ENCODE results near the gene EFNA5.
"Not testable (repeated sequence)": the region's sequence is repeated elsewhere in the genome, so short reads cannot be mapped to it uniquely, and the experiment has no call there.

Gene EFNA5

GRCh38 chr5:107359033-107359915 is 311.5 kb downstream of the EFNA5 start:
- H3K27ac Mint-ChIP-seq = no peak overlapping the region
- no peaks in the 10 kb centered on the region for H3K9me3 Mint-ChIP-seq
- ATAC-seq = no peak
- H3K36me3 Mint-ChIP-seq = no peaks in the 10 kb centered on the region
- no peaks in the 10 kb centered on the region for H3K4me1 Mint-ChIP-seq
- H3K27me3 Mint-ChIP-seq = no peaks in the 10 kb centered on the region
- H3K4me3 Mint-ChIP-seq = no peak overlapping the region

DNA sequence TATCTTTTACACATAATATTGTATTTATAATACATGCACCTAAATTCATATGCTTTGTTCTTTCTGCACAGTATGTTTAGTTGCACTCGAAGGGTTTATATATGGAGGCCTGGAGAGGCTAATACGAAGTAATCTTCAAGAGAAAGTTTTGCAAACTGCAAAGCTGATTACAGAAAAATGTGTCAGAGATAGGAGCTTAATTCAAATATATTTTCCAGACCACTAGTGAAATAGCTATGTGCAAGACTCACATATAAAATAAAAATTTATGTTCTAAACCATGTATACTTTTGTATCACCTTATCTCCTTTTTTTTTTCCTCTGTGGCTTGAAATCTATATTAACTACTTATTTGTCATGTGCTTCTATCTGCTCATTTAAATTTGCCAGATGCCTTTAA is 313.8 kb downstream of the EFNA5 start:
- peaks cover 10% of the 10 kb centered on the region for H3K27me3 Mint-ChIP-seq
- no peaks in the 10 kb centered on the region for H3K4me1 Mint-ChIP-seq
- H3K9me3 Mint-ChIP-seq = peaks cover 2% of the 10 kb centered on the region
- H3K27ac Mint-ChIP-seq = no peak overlapping the region
- H3K36me3 Mint-ChIP-seq = no peaks in the 10 kb centered on the region
- no peak for ATAC-seq
- no peak overlapping the region for H3K4me3 Mint-ChIP-seq

- no peak for ATAC-seq
- Mint-ChIP-seq H3K9me3 (peaks cover 2% of the 10 kb centered on the region), H3K27ac (no peak overlapping the region), H3K27me3 (peaks cover 10% of the 10 kb centered on the region), H3K4me1 (no peaks in the 10 kb centered on the region), H3K4me3 (no peak overlapping the region), H3K36me3 (no peaks in the 10 kb centered on the region)
Observed at GRCh38 chr5:107352576-107352975, 318.2 kb downstream of the EFNA5 start.

DNA sequence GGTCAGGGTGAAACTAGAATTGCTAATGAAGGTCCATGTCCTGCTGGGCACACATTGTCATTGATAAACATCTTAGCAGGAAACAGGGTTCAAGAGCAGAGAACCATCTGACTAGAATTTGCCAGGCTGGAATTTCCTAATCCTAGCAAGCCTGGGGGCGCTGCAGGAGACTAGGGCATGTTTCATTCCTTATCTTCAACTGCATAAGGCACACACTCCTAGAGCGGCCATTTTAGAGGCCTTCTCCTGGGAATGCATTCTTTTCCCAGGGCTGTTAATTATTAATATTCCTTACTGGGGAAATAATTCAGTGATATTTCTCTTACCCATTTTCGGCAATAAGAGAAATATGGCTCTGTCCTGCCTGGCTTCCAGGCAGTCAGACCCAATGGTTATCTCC is 324.2 kb downstream of the EFNA5 start:
- not testable (repeated sequence) for H3K27ac Mint-ChIP-seq, H3K4me3 Mint-ChIP-seq, H3K4me1 Mint-ChIP-seq, ATAC-seq, H3K36me3 Mint-ChIP-seq, H3K27me3 Mint-ChIP-seq
- H3K9me3 Mint-ChIP-seq = peaks cover 19% of the 10 kb centered on the region

GRCh38 chr5:107342371-107342770 is 328.4 kb downstream of the EFNA5 start:
- no peaks in the 10 kb centered on the region for H3K36me3 Mint-ChIP-seq
- H3K27me3 Mint-ChIP-seq = no peaks in the 10 kb centered on the region
- no peak overlapping the region for H3K4me3 Mint-ChIP-seq
- no peaks in the 10 kb centered on the region for H3K4me1 Mint-ChIP-seq
- no peak for ATAC-seq
- H3K9me3 Mint-ChIP-seq = peaks cover 17% of the 10 kb centered on the region
- no peak overlapping the region for H3K27ac Mint-ChIP-seq

- no peak overlapping the region for H3K4me3 Mint-ChIP-seq
- no peaks in the 10 kb centered on the region for H3K4me1 Mint-ChIP-seq
- H3K9me3 Mint-ChIP-seq = peaks cover 15% of the 10 kb centered on the region
- H3K27me3 Mint-ChIP-seq = no peaks in the 10 kb centered on the region
- ATAC-seq = no peak
- H3K36me3 Mint-ChIP-seq = no peaks in the 10 kb centered on the region
- H3K27ac Mint-ChIP-seq = no peak overlapping the region
Observed at GRCh38 chr5:107341376-107342084, 329.2 kb downstream of the EFNA5 start.

- no peaks in the 10 kb centered on the region for H3K36me3 Mint-ChIP-seq
- H3K9me3 Mint-ChIP-seq = peaks cover 10% of the 10 kb centered on the region
- no peak overlapping the region for H3K4me3 Mint-ChIP-seq
- no peaks in the 10 kb centered on the region for H3K4me1 Mint-ChIP-seq
- ATAC-seq = no peak
- no peaks in the 10 kb centered on the region for H3K27me3 Mint-ChIP-seq
- no peak overlapping the region for H3K27ac Mint-ChIP-seq
Observed at GRCh38 chr5:107340631-107341030, 330.1 kb downstream of the EFNA5 start.

GRCh38 chr5:107338335-107338734 is 332.4 kb downstream of the EFNA5 start:
- Mint-ChIP-seq H3K27me3 (no peaks in the 10 kb centered on the region), H3K9me3 (no peaks in the 10 kb centered on the region), H3K4me3 (no peak overlapping the region), H3K36me3 (no peaks in the 10 kb centered on the region), H3K4me1 (no peaks in the 10 kb centered on the region), H3K27ac (no peak overlapping the region)
- no peak for ATAC-seq

DNA sequence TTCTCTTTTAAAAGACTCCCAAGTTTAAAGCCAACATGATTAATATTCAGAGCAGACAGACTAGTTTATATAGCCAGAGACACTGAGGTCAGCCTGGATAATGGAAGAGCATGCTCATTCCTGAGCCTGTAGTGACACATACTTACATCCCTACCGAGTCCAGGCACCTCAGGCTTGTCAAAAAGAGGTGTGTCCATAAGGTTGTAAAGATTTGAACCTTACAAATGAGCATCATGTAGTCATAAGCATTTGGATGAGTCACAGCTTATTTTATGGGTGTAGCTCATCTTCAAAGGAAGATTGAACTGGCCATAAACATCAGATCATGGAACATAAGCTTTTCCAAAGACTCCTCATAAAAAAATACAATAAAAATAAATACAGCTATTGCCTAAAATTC is 333.5 kb downstream of the EFNA5 start:
- Mint-ChIP-seq H3K36me3 (no peaks in the 10 kb centered on the region), H3K27ac (no peak overlapping the region), H3K9me3 (no peaks in the 10 kb centered on the region), H3K4me3 (no peak overlapping the region), H3K27me3 (no peaks in the 10 kb centered on the region), H3K4me1 (no peaks in the 10 kb centered on the region)
- ATAC-seq = no peak

DNA sequence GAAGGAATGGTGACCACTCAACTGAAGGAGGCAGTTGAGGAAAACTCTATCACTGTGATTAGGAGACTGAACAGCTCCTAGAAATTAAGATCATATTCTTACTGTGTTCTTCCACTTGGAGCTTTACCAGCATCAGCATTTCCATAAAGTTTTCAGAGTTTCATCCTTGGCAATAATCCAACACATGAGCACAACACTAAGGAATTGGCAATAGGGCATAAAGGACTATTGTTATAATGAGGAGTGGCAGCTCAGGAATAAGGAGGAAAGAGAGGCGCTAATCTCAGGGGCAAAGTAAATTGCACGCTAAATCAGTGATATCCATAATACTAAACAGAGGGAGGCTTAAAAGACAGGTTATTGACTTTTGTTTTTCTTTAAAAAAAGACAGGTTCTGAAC is 338.9 kb downstream of the EFNA5 start:
- Mint-ChIP-seq H3K9me3 (no peaks in the 10 kb centered on the region), H3K27ac (no peak overlapping the region), H3K4me3 (no peak overlapping the region), H3K36me3 (no peaks in the 10 kb centered on the region), H3K27me3 (no peaks in the 10 kb centered on the region), H3K4me1 (no peaks in the 10 kb centered on the region)
- ATAC-seq = no peak

DNA sequence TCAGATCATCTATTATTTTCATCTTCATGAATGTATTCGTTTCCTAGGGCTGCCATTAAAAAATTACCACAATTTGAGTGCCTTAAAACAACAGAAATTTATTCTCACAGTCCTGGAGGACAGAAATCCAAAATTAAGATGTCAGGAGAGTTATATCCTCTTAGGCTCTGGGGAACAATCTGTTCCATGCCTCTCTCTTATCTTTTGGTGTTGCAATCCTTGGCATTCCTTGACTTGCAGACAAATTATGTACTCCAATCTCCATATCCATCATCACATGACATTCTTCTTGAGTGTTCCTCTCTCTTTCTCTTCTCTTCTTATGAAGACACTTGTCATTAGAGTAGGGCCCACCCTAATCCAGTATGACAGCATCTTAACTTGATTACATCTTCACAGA is 339.4 kb downstream of the EFNA5 start:
- H3K4me1 Mint-ChIP-seq = no peaks in the 10 kb centered on the region
- H3K36me3 Mint-ChIP-seq = no peaks in the 10 kb centered on the region
- no peak for ATAC-seq
- H3K4me3 Mint-ChIP-seq = no peak overlapping the region
- no peak overlapping the region for H3K27ac Mint-ChIP-seq
- no peaks in the 10 kb centered on the region for H3K27me3 Mint-ChIP-seq
- no peaks in the 10 kb centered on the region for H3K9me3 Mint-ChIP-seq

DNA sequence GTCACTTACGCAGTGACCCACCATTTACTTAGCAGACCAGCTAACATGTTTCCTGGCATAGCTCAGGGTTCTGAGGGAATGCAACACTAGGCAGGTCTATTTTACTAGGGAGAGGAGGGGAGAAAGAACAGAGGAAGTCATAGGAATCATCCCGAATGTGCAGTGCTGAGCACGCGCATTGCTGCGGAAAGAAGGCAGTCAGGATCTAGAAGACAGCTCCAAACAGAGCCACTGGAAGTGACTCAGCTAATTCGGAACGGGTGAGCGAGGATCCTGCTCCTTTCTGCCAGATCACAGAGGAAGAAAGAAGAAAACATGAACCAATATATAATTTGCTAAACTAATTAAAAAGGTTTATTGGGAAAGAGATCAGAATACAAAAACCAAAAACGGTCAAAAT is 339.8 kb downstream of the EFNA5 start:
- no peak for ATAC-seq
- Mint-ChIP-seq H3K4me3 (no peak overlapping the region), H3K27ac (no peak overlapping the region), H3K4me1 (no peaks in the 10 kb centered on the region), H3K27me3 (no peaks in the 10 kb centered on the region), H3K36me3 (no peaks in the 10 kb centered on the region), H3K9me3 (no peaks in the 10 kb centered on the region)

GRCh38 chr5:107329850-107330249 is 340.9 kb downstream of the EFNA5 start:
- Mint-ChIP-seq H3K27ac (no peak overlapping the region), H3K36me3 (no peaks in the 10 kb centered on the region), H3K27me3 (no peaks in the 10 kb centered on the region), H3K9me3 (no peaks in the 10 kb centered on the region), H3K4me1 (no peaks in the 10 kb centered on the region), H3K4me3 (no peak overlapping the region)
- ATAC-seq = no peak

Data from stimulated activated memory B cell treated with anti-CD40 and anti-IgM and Interleukin-4, amounts not matched to agents 10 μg/mL and 1 μg/mL and 100 μg/mL, for 72 hours (primary cell).